ENCODE results near the gene ATF6.

DNA sequence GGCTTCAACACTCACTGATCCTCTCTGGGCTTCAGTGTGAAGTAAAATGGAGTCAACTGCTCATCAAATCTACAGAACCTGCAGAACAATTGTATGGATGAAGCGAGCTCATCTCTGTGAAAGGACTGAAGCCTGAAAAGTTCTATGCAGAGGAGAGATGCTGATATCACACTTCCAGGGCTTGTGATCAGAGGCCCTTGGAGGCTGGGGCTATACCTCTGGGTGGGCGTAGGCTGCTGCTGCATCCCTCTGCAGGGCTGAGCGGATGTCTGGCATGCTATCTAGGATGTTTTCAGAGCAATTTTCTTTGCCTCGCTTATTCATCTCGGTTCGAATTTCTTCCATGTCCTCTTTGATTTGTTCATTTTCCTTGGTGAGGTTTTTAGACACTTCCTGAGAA is 240.0 kb downstream of the ATF6 start:
- TF ChIP-seq, protein P1, sequence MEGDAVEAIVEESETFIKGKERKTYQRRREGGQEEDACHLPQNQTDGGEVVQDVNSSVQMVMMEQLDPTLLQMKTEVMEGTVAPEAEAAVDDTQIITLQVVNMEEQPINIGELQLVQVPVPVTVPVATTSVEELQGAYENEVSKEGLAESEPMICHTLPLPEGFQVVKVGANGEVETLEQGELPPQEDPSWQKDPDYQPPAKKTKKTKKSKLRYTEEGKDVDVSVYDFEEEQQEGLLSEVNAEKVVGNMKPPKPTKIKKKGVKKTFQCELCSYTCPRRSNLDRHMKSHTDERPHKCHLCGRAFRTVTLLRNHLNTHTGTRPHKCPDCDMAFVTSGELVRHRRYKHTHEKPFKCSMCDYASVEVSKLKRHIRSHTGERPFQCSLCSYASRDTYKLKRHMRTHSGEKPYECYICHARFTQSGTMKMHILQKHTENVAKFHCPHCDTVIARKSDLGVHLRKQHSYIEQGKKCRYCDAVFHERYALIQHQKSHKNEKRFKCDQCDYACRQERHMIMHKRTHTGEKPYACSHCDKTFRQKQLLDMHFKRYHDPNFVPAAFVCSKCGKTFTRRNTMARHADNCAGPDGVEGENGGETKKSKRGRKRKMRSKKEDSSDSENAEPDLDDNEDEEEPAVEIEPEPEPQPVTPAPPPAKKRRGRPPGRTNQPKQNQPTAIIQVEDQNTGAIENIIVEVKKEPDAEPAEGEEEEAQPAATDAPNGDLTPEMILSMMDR (IDR thresholded peaks at IDR 0.05): no peak
- TF ChIP-seq POLR2AphosphoS5 (IDR thresholded peaks at IDR 0.05; ENCODE audit: low read depth, low read length) (no peak), SIN3A (IDR thresholded peaks at IDR 0.05; ENCODE audit: borderline replicate concordance, insufficient read depth, low read depth, low read length) (no peak)
- TF ChIP-seq, protein P2, sequence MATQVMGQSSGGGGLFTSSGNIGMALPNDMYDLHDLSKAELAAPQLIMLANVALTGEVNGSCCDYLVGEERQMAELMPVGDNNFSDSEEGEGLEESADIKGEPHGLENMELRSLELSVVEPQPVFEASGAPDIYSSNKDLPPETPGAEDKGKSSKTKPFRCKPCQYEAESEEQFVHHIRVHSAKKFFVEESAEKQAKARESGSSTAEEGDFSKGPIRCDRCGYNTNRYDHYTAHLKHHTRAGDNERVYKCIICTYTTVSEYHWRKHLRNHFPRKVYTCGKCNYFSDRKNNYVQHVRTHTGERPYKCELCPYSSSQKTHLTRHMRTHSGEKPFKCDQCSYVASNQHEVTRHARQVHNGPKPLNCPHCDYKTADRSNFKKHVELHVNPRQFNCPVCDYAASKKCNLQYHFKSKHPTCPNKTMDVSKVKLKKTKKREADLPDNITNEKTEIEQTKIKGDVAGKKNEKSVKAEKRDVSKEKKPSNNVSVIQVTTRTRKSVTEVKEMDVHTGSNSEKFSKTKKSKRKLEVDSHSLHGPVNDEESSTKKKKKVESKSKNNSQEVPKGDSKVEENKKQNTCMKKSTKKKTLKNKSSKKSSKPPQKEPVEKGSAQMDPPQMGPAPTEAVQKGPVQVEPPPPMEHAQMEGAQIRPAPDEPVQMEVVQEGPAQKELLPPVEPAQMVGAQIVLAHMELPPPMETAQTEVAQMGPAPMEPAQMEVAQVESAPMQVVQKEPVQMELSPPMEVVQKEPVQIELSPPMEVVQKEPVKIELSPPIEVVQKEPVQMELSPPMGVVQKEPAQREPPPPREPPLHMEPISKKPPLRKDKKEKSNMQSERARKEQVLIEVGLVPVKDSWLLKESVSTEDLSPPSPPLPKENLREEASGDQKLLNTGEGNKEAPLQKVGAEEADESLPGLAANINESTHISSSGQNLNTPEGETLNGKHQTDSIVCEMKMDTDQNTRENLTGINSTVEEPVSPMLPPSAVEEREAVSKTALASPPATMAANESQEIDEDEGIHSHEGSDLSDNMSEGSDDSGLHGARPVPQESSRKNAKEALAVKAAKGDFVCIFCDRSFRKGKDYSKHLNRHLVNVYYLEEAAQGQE (IDR thresholded peaks at IDR 0.05; ENCODE audit: insufficient read depth in 1 of 2, low read depth in 2 of 2, low read length in 1 of 2): no peak

Measured in Panc1 (cell line).